Hepatocyte (in vitro differentiated cells): ENCODE results near the gene STAT1.

Experiments used
- EZH2 ChIP-seq: fragments of 200-600 bp; sonication (generic); IDR thresholded peaks from 2 replicates; pipeline ENCODE4 v1.6.1; 2016; ENCODE audit warnings: antibody characterized with exemption, mild to moderate bottlenecking, borderline replicate concordance
- TF ChIP-seq, protein P1 (sequence below): fragments of 200-600 bp; sonication (generic); IDR thresholded peaks from 2 replicates; pipeline ENCODE4 v1.5.1; 2016; ENCODE audit warnings: antibody characterized with exemption, mild to moderate bottlenecking; ENCODE audit not compliant: poor library complexity

GRCh38 chr2:190964170-190964795, 49.7 kb downstream of the STAT1 start:
- TF ChIP-seq, protein P1, sequence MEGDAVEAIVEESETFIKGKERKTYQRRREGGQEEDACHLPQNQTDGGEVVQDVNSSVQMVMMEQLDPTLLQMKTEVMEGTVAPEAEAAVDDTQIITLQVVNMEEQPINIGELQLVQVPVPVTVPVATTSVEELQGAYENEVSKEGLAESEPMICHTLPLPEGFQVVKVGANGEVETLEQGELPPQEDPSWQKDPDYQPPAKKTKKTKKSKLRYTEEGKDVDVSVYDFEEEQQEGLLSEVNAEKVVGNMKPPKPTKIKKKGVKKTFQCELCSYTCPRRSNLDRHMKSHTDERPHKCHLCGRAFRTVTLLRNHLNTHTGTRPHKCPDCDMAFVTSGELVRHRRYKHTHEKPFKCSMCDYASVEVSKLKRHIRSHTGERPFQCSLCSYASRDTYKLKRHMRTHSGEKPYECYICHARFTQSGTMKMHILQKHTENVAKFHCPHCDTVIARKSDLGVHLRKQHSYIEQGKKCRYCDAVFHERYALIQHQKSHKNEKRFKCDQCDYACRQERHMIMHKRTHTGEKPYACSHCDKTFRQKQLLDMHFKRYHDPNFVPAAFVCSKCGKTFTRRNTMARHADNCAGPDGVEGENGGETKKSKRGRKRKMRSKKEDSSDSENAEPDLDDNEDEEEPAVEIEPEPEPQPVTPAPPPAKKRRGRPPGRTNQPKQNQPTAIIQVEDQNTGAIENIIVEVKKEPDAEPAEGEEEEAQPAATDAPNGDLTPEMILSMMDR: no peak
- no peak for TF ChIP-seq EZH2
